SJSA1 (cell line): ENCODE measurements around the gene KIF26A. TPM values are rescaled to one million over a fixed set of nuclear protein-coding genes. Genes with fewer than 3 reads are reported as not detected.

Experiments used
- DNase-seq, 2 experiments: peaks; one replicate each; pipeline ENCODE4 v3.0.0-alpha.2; 2015 to 2020; ENCODE audit warnings: low spot score in 2 of 2, low read depth in 1 of 2
- H3K27ac ChIP-seq: fragments of 250-450 bp; sonication (Bioruptor Pico); 2 replicates; pipeline ENCODE4 v1.5.1; 2020; ENCODE audit warnings: mild to moderate bottlenecking, moderate library complexity
- H3K27me3 ChIP-seq: fragments of 250-450 bp; sonication (Bioruptor Pico); replicated peaks from 2 replicates; pipeline ENCODE4 v1.5.1; 2020; ENCODE audit warnings: mild to moderate bottlenecking, moderate library complexity
- H3K36me3 ChIP-seq: fragments of 250-450 bp; sonication (Bioruptor Pico); 2 replicates; pipeline ENCODE4 v1.5.1; 2020; ENCODE audit warnings: mild to moderate bottlenecking
- H3K4me1 ChIP-seq: fragments of 250-450 bp; sonication (Bioruptor Pico); replicated peaks from 2 replicates; pipeline ENCODE4 v1.6.1; 2021; ENCODE audit warnings: mild to moderate bottlenecking
- H3K4me3 ChIP-seq: fragments of 250-450 bp; sonication (Bioruptor Pico); 2 replicates; pipeline ENCODE4 v1.5.1; 2020; ENCODE audit warnings: mild to moderate bottlenecking
- H3K9me3 ChIP-seq: fragments of 250-450 bp; sonication (Bioruptor Pico); replicated peaks from 2 replicates; pipeline ENCODE4 v1.5.1; 2020; ENCODE audit warnings: mild to moderate bottlenecking
- total RNA-seq: library from RNA; depleted of rRNA; stranded (reverse); fragments of >200 nt; shearing (Covaris generic); gene quantifications from 2 replicates; pipeline ENCODE4 v1.2.3, GENCODE V29; 2014

The KIF26A gene
- total RNA-seq, 1 experiment from 2014 or later: 0.05 TPM

GRCh38 chr14:104216457-104216856, 78.1 kb downstream of the KIF26A start:
- no peak for DNase-seq
- no peaks in the 10 kb centered on the region for H3K9me3 ChIP-seq
- peaks cover 3% of the 10 kb centered on the region; the same call in 1 of the 2 replicates for H3K27me3 ChIP-seq
- no peak overlapping the region for H3K27ac ChIP-seq
- H3K4me3 ChIP-seq: no peak overlapping the region
- no peaks in the 10 kb centered on the region for H3K36me3 ChIP-seq
- no peaks in the 10 kb centered on the region for H3K4me1 ChIP-seq

- no peak for DNase-seq
- Histone ChIP-seq H3K9me3 (no peaks in the 10 kb centered on the region), H3K27ac (no peak overlapping the region), H3K4me1 (no peaks in the 10 kb centered on the region), H3K36me3 (no peaks in the 10 kb centered on the region), H3K4me3 (no peak overlapping the region), H3K27me3 (peaks cover 7% of the 10 kb centered on the region; the same call in 1 of the 2 replicates)
Observed at GRCh38 chr14:104217486-104218360, 79.3 kb downstream of the KIF26A start.

- no peaks in the 10 kb centered on the region for H3K36me3 ChIP-seq
- H3K27me3 ChIP-seq: peaks cover 7% of the 10 kb centered on the region; the same call in 1 of the 2 replicates
- no peak overlapping the region for H3K4me3 ChIP-seq
- H3K27ac ChIP-seq: no peak overlapping the region
- H3K9me3 ChIP-seq: no peaks in the 10 kb centered on the region
- no peaks in the 10 kb centered on the region for H3K4me1 ChIP-seq
- DNase-seq: no peak
Observed at GRCh38 chr14:104218361-104219180, 80.2 kb downstream of the KIF26A start.

GRCh38 chr14:104219731-104220214, 81.4 kb downstream of the KIF26A start:
- Histone ChIP-seq H3K4me1 (no peaks in the 10 kb centered on the region), H3K4me3 (no peak overlapping the region), H3K9me3 (no peaks in the 10 kb centered on the region), H3K27ac (no peak overlapping the region), H3K27me3 (peaks cover 7% of the 10 kb centered on the region; the same call in 1 of the 2 replicates), H3K36me3 (no peaks in the 10 kb centered on the region)
- no peak for DNase-seq

GRCh38 chr14:104220215-104221070, 82.1 kb downstream of the KIF26A start:
- Histone ChIP-seq H3K4me1 (no peaks in the 10 kb centered on the region), H3K36me3 (no peaks in the 10 kb centered on the region), H3K9me3 (no peaks in the 10 kb centered on the region), H3K4me3 (no peak overlapping the region), H3K27ac (no peak overlapping the region), H3K27me3 (peaks cover 7% of the 10 kb centered on the region; the same call in 1 of the 2 replicates)
- no peak for DNase-seq

GRCh38 chr14:104221071-104221625, 82.8 kb downstream of the KIF26A start:
- no peak for DNase-seq
- H3K27me3 ChIP-seq: peaks cover 7% of the 10 kb centered on the region; the same call in 1 of the 2 replicates
- H3K4me1 ChIP-seq: no peaks in the 10 kb centered on the region
- H3K36me3 ChIP-seq: no peaks in the 10 kb centered on the region
- no peak overlapping the region for H3K4me3 ChIP-seq
- no peaks in the 10 kb centered on the region for H3K9me3 ChIP-seq
- no peak overlapping the region for H3K27ac ChIP-seq

GRCh38 chr14:104221636-104222369, 83.4 kb downstream of the KIF26A start:
- no peak overlapping the region for H3K27ac ChIP-seq
- H3K27me3 ChIP-seq: peaks cover 7% of the 10 kb centered on the region; the same call in 1 of the 2 replicates
- no peaks in the 10 kb centered on the region for H3K36me3 ChIP-seq
- H3K4me3 ChIP-seq: no peak overlapping the region
- H3K9me3 ChIP-seq: no peaks in the 10 kb centered on the region
- no peak for DNase-seq
- no peaks in the 10 kb centered on the region for H3K4me1 ChIP-seq

- H3K9me3 ChIP-seq: no peaks in the 10 kb centered on the region
- no peak overlapping the region for H3K27ac ChIP-seq
- H3K27me3 ChIP-seq: peaks cover 7% of the 10 kb centered on the region; the same call in 1 of the 2 replicates
- H3K4me3 ChIP-seq: no peak overlapping the region
- no peak for DNase-seq
- no peaks in the 10 kb centered on the region for H3K36me3 ChIP-seq
- H3K4me1 ChIP-seq: no peaks in the 10 kb centered on the region
Observed at GRCh38 chr14:104222396-104223036, 84.1 kb downstream of the KIF26A start.

GRCh38 chr14:104223101-104224041, 85.0 kb downstream of the KIF26A start:
- Histone ChIP-seq H3K36me3 (no peaks in the 10 kb centered on the region), H3K9me3 (no peaks in the 10 kb centered on the region), H3K4me1 (no peaks in the 10 kb centered on the region), H3K27me3 (peaks cover 7% of the 10 kb centered on the region; the same call in 1 of the 2 replicates), H3K4me3 (no peak overlapping the region), H3K27ac (no peak overlapping the region)
- no peak for DNase-seq

- no peak overlapping the region for H3K27ac ChIP-seq
- no peaks in the 10 kb centered on the region for H3K4me1 ChIP-seq
- no peak for DNase-seq
- no peaks in the 10 kb centered on the region for H3K9me3 ChIP-seq
- no peaks in the 10 kb centered on the region for H3K36me3 ChIP-seq
- peaks cover 7% of the 10 kb centered on the region; the same call in 1 of the 2 replicates for H3K27me3 ChIP-seq
- no peak overlapping the region for H3K4me3 ChIP-seq
Observed at GRCh38 chr14:104224131-104224505, 85.7 kb downstream of the KIF26A start.

GRCh38 chr14:104224506-104225277, 86.3 kb downstream of the KIF26A start:
- Histone ChIP-seq H3K4me3 (no peak overlapping the region), H3K4me1 (no peaks in the 10 kb centered on the region), H3K27ac (no peak overlapping the region), H3K9me3 (no peaks in the 10 kb centered on the region), H3K36me3 (no peaks in the 10 kb centered on the region), H3K27me3 (peaks cover 7% of the 10 kb centered on the region; the same call in 1 of the 2 replicates)
- DNase-seq: no peak
